Cardiac fibroblast (primary cell): ENCODE results near the gene TKTL1.
"Not testable (repeated sequence)": the region's sequence is repeated elsewhere in the genome, so short reads cannot be mapped to it uniquely, and the experiment has no call there.

ENCODE experiments used
- DNase-seq, 2 donors: peaks; one replicate each; pipeline versions ENCODE4 v3.0.0 to v3.0.0-alpha.2; 2010; ENCODE audit warnings: low read depth in 2 of 2
- H3K4me3 ChIP-seq, 2 donors: replicated peaks in 1 of 2; 1 replicate in 1 of 2; 2 replicates in 1 of 2; pipeline ENCODE4 v1.5.1; 2011; ENCODE audit warnings: low read depth in 2 of 2, low read length in 2 of 2, mild to moderate bottlenecking in 2 of 2, moderate library complexity in 1 of 2
- CTCF ChIP-seq: IDR thresholded peaks from one replicate; pipeline ENCODE4 v1.5.1; 2011; ENCODE audit warnings: low read depth, mild to moderate bottlenecking, low read length, inconsistent platforms

TKTL1 gene

GRCh38 chrX:154333837-154334271 lies 38.3 kb downstream of the TKTL1 start:
- H3K4me3 ChIP-seq: no peak overlapping the region
- no peak for TF ChIP-seq CTCF
- DNase-seq: peak; percentile 2 to 13

GRCh38 chrX:154334496-154334895 lies 38.9 kb downstream of the TKTL1 start:
- no peak overlapping the region for H3K4me3 ChIP-seq
- TF ChIP-seq CTCF: no peak
- peak in 1 of 2 donors; percentile 2 for DNase-seq

GRCh38 chrX:154341399-154342298 lies 46.1 kb downstream of the TKTL1 start:
- H3K4me3 ChIP-seq, DNase-seq: not testable (repeated sequence)

GRCh38 chrX:154343063-154343462 lies 47.5 kb downstream of the TKTL1 start:
- not testable (repeated sequence) for DNase-seq, H3K4me3 ChIP-seq

GRCh38 chrX:154343620-154344019 lies 48.0 kb downstream of the TKTL1 start:
- H3K4me3 ChIP-seq, DNase-seq: not testable (repeated sequence)

GRCh38 chrX:154348114-154348531 lies 52.5 kb downstream of the TKTL1 start:
- peak; percentile 34 to 43 for DNase-seq
- no peak for TF ChIP-seq CTCF
- no peak overlapping the region for H3K4me3 ChIP-seq

GRCh38 chrX:154348646-154349358 lies 53.2 kb downstream of the TKTL1 start:
- peak; percentile 2 for DNase-seq
- no peak overlapping the region for H3K4me3 ChIP-seq
- no peak for TF ChIP-seq CTCF

- TF ChIP-seq CTCF: no peak
- DNase-seq: peak; percentile 2 to 6
- H3K4me3 ChIP-seq: no peak overlapping the region
These were observed 53.9 kb downstream of the TKTL1 start for GRCh38 chrX:154349359-154349935.
